Activated CD4-positive, alpha-beta T cell treated with anti-CD3 and anti-CD28 coated beads, Interleukin-2, amount 50 U/mL, for 48 hours (primary cell): ENCODE measurements around the gene ETV2.
A peak's percentile ranks its signal among the peaks of the same experiment; 100 is the strongest.
"Not testable (repeated sequence)": the region's sequence is repeated elsewhere in the genome, so short reads cannot be mapped to it uniquely, and the experiment has no call there.

Experiments
- DNase-seq, 2 experiments: peaks; one replicate each; pipeline ENCODE4 v3.0.0-alpha.2; 2020

ETV2 gene

DNA sequence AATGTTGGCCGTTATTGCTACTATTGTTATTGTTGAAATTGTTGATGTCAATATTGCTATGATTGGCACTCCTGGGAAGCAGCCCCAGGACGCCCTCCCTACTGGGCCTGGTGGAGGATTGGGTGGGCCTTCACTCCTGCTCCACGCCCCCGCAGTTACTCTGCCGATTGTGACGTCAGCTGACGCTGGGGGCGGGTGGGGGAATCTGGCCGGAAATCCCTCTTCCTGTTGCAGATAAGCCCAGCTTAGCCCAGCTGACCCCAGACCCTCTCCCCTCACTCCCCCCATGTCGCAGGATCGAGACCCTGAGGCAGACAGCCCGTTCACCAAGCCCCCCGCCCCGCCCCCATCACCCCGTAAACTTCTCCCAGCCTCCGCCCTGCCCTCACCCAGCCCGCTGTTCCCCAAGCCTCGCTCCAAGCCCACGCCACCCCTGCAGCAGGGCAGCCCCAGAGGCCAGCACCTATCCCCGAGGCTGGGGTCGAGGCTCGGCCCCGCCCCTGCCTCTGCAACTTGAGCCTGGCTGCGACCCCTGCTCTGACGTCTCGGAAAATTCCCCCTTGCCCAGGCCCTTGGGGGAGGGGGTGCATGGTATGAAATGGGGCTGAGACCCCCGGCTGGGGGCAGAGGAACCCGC is at the start of gene ETV2:
TSS of gene ETV2 (plus strand) at position 231 of the 637 bp plus-strand sequence. CDS start 716 bp downstream, outside the sequence.
- peak; percentile 37 to 47 for DNase-seq

DNA sequence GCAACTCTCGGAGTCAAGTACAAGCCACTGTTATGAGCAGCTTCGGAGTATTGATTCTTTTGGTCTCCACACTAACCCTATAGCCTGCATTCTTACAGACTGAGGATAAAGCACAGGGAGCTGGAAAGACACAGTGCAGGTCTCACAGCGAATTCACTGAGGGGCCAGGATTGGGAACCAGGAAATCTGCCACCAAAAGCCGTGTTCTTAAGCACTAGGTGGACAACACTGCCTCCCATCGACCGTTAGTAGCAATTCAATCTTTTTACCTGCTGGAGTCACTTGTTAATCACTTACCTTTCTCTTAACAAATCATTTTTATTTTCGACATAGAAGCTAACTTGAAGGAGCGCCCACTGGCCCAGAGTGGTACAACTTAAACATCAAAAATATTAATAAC is 49.3 kb upstream of the ETV2 start:
- peak; percentile 16 to 24 for DNase-seq

GRCh38 chr19:35595026-35595425 is 46.5 kb upstream of the ETV2 start:
- DNase-seq = not testable (repeated sequence)

- DNase-seq = no peak
These were observed 45.6 kb upstream of the ETV2 start for GRCh38 chr19:35595928-35596327.

- DNase-seq = peak; percentile 22 to 23
These were observed 45.1 kb upstream of the ETV2 start for GRCh38 chr19:35596366-35596999.

DNA sequence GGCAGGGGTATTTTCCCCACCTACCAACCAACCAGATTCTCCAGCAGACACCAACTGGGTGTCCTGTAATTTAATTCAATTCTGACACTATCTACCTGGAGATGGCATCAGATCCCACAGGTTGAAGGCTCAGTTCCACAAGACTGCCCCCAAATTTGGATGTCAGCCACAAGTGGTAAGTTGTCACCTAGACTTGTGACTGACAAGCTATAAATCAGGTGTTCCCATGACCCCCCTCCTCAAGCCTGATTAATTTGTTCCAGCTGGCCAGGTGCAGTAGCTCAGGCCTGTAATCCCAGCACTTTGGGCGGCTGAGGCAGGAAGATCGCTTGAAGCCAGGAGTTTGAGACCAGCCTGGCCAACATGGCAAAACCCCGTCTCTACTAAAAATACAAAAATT is 39.6 kb upstream of the ETV2 start:
- DNase-seq = no peak

GRCh38 chr19:35604436-35604835 is 37.1 kb upstream of the ETV2 start:
- not testable (repeated sequence) for DNase-seq

GRCh38 chr19:35607170-35607569 is 34.4 kb upstream of the ETV2 start:
- not testable (repeated sequence) for DNase-seq

GRCh38 chr19:35607661-35608060 is 33.9 kb upstream of the ETV2 start:
- DNase-seq = no peak

DNA sequence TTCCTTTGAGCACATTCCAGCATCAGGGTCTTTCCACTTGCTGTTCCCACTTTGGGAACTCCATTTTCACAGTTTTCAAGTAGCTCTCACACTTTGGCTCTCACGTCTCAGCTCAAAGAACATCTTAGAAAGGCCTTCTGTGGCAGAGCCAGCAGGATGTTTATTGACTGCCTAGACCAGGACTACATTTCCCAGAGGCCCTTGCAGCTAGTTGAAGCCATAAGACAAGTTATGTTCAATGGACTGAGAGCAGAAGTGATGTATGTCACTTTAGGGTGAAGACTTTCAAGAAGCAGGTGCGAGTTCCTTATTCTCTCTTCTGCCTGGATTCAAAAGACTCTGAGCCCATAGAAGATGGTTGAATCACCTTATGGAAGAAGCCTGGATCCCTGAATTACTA is 33.3 kb upstream of the ETV2 start:
- no peak for DNase-seq

DNA sequence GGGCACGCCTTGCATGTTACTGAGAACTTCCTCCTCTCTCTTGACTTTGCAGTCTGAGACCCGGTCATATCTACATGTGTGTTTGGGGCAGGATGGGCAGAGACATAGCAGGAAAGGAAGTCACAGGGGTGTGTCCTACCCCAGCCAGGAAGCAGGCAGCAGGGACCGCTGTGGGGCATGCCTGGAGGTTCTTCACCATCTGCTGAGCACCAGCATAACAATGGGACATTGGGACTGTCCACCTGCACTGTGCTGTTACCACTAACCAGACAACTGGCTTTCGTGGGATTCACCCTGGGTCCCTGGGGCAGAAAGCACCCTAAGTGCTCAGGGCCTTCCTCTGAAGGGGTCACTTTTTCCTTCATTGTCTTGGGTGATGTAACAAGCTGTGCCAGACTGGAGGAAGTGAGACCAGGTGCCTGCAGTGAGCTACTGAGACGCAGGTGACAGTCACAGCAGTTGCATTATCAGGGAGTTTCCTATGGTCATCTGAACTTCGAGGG is 31.6 kb upstream of the ETV2 start:
- DNase-seq = peak; percentile 24 to 30

DNA sequence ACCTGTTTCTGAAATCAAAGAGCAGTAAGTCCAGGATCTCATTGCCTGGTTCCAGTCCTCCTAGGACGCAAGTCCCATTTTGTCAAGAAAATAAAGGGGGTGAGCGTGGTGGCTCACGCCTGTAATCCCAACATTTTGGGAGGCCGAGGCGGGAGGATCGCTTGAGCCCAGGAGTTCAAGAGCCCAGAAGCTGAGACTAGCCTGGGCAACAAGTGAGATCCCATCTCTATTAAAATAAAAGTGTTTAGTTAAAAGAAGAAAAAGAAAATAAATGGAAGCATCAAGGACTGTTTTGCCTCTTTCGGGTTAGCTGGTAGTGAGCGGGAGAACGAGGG is 29.4 kb upstream of the ETV2 start:
- no peak for DNase-seq

DNA sequence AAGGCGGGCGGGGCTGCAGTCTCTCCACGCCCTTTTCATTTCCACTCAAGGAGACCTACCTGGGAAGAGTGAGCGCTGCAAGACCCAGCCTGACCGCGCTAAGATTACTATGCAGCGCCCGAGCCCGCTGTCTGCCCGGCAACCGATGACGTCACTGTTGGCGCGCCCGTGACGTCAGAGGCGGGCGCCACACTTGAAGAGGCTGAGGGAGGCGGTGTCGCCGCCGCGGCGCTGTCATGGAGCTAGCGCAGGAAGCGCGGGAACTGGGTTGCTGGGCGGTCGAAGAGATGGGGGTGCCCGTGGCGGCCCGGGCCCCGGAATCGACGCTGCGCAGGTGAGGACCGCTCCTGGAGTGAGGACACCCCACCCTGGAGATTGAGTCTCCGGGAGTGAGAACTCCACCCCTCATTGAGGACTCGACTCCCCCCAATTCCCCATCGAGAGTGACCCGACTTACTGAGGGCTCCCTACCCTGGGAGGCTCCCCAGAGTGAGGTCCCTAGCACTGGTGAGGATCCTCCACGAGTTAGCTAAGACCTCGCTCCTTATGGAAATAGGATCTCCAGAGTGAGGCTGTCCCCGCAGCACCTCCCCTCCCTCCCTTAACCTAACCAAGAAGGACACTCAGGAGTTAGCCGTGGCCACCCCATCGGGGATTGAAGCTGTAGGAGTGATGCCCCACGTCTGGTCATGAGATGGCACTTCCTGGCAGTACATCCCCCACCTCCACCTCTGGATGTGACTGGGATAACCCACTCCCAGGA is 28.8 kb upstream of the ETV2 start, which contains the start of gene HAUS5:
TSS of gene HAUS5 (plus strand) at position 177 of the 763 bp plus-strand sequence. CDS start at position 237, 60 bp downstream.
- DNase-seq = peak; percentile 95

- no peak for DNase-seq
These were observed 28.0 kb upstream of the ETV2 start for GRCh38 chr19:35613574-35613973.

- DNase-seq = no peak
These were observed 26.5 kb upstream of the ETV2 start for GRCh38 chr19:35615036-35615435.

GRCh38 chr19:35618857-35619256 is 22.7 kb upstream of the ETV2 start:
- DNase-seq = no peak

- DNase-seq = no peak
These were observed 22.1 kb upstream of the ETV2 start for GRCh38 chr19:35619290-35619923.

GRCh38 chr19:35620001-35620400 is 21.5 kb upstream of the ETV2 start:
- DNase-seq = no peak

GRCh38 chr19:35621708-35622107 is 19.8 kb upstream of the ETV2 start:
- no peak for DNase-seq

- DNase-seq = no peak
These were observed 18.8 kb upstream of the ETV2 start for GRCh38 chr19:35622750-35623149.

- DNase-seq = no peak
These were observed 18.1 kb upstream of the ETV2 start for GRCh38 chr19:35623327-35624010.

GRCh38 chr19:35628264-35628564 is 13.3 kb upstream of the ETV2 start:
- DNase-seq = no peak
